GM23338 (cell line): ENCODE results near the gene SESN1. TPM values are rescaled to one million over a fixed set of nuclear protein-coding genes. Genes with fewer than 3 reads are reported as not detected.

ENCODE experiments used
- ATAC-seq: fragments of 200-7000 bp; cut with Tn5 transposase; 3 replicates; pipeline ENCODE4 v1.9.1; 2020
- DNase-seq: peaks from one replicate; pipeline ENCODE4 v3.0.0-alpha.2; 2015; ENCODE audit warnings: low spot score
- H2AFZ ChIP-seq: fragments of 200-600 bp; sonication (generic); 2 replicates; pipeline ENCODE4 v1.8.0; 2016; ENCODE audit warnings: antibody characterized with exemption, mild to moderate bottlenecking, moderate library complexity
- H3F3A ChIP-seq: fragments of 200-600 bp; sonication (generic); replicated peaks from 2 replicates; pipeline ENCODE4 v1.8.0; 2017; ENCODE audit warnings: antibody characterized with exemption, mixed run types, low read depth
- H3K27ac ChIP-seq: fragments of 200-600 bp; sonication (generic); 2 replicates; pipeline ENCODE4 v1.6.1; 2016; ENCODE audit warnings: low read depth
- H3K27me3 ChIP-seq: fragments of 200-600 bp; sonication (generic); 2 replicates; pipeline ENCODE4 v1.8.0; 2016; ENCODE audit warnings: mild to moderate bottlenecking, mixed run types, moderate library complexity; ENCODE audit not compliant: insufficient read depth
- H3K36me3 ChIP-seq: fragments of 200-600 bp; sonication (generic); 2 replicates; pipeline ENCODE4 v1.8.0; 2016; ENCODE audit warnings: mild to moderate bottlenecking; ENCODE audit not compliant: insufficient read depth
- H3K4me1 ChIP-seq: fragments of 200-600 bp; sonication (generic); 2 replicates; pipeline ENCODE4 v1.8.0; 2016; ENCODE audit warnings: mild to moderate bottlenecking, moderate library complexity; ENCODE audit not compliant: insufficient read depth
- H3K4me2 ChIP-seq: fragments of 200-600 bp; sonication (generic); 2 replicates; pipeline ENCODE4 v1.7.1; 2017; ENCODE audit warnings: mixed run types
- H3K4me3 ChIP-seq: fragments of 200-600 bp; sonication (generic); 2 replicates; pipeline ENCODE4 v1.6.1; 2016; ENCODE audit warnings: mixed run types
- H3K79me2 ChIP-seq: fragments of 200-600 bp; sonication (generic); replicated peaks from 2 replicates; pipeline ENCODE4 v1.8.0; 2017; ENCODE audit warnings: mild to moderate bottlenecking; ENCODE audit not compliant: insufficient read depth
- H3K9me2 ChIP-seq: fragments of 200-600 bp; sonication (generic); 2 replicates; pipeline ENCODE4 v1.8.0; 2017; ENCODE audit not compliant: insufficient read depth
- H4K20me1 ChIP-seq: fragments of 200-600 bp; sonication (generic); replicated peaks from 2 replicates; pipeline ENCODE4 v1.8.0; 2017; ENCODE audit warnings: mild to moderate bottlenecking; ENCODE audit not compliant: insufficient read depth
- H3K27ac Mint-ChIP-seq: 2 replicates; pipeline ENCODE4 v1.8.0; 2020; ENCODE audit warnings: inconsistent platforms, mild to moderate bottlenecking, moderate library complexity, mixed read lengths
- H3K27me3 Mint-ChIP-seq: 3 replicates; pipeline ENCODE4 v1.8.0; 2022; ENCODE audit warnings: low read depth, mild to moderate bottlenecking, moderate library complexity, mixed read lengths, inconsistent platforms; ENCODE audit not compliant: insufficient read depth, poor library complexity
- H3K36me3 Mint-ChIP-seq: 3 replicates; pipeline ENCODE4 v1.8.0; 2021; ENCODE audit warnings: low read depth, mild to moderate bottlenecking, inconsistent platforms, moderate library complexity, mixed read lengths
- H3K4me1 Mint-ChIP-seq: 3 replicates; pipeline ENCODE4 v1.8.0; 2020; ENCODE audit warnings: mild to moderate bottlenecking, inconsistent platforms, mixed read lengths
- H3K4me3 Mint-ChIP-seq: 3 replicates; pipeline ENCODE4 v1.8.0; 2021; ENCODE audit warnings: moderate library complexity, mild to moderate bottlenecking, inconsistent platforms, mixed read lengths
- H3K9me3 Mint-ChIP-seq: 3 replicates; pipeline ENCODE4 v1.8.0; 2020; ENCODE audit warnings: moderate library complexity, mild to moderate bottlenecking, inconsistent platforms, mixed read lengths
- CREB1 ChIP-seq: fragments of 250-450 bp; sonication (Bioruptor Pico); IDR thresholded peaks from 2 replicates; pipeline ENCODE4 v1.5.0; 2020; ENCODE audit warnings: low read depth, mild to moderate bottlenecking, moderate library complexity
- CTCF ChIP-seq, 2 experiments: fragments of 200-600 bp in 1 of 2; sonication (generic) in 1 of 2; conservative IDR thresholded peaks; 2 replicates each; pipeline versions ENCODE4 v1.5.1 to v1.6.1; 2016 to 2017; ENCODE audit warnings: antibody characterized with exemption in 2 of 2, low read depth in 2 of 2, mild to moderate bottlenecking in 2 of 2, moderate library complexity in 1 of 2
- ETS1 ChIP-seq: IDR thresholded peaks from 2 replicates; pipeline ENCODE4 v1.6.1; 2016; ENCODE audit warnings: antibody characterized with exemption
- EZH2 ChIP-seq: fragments of 200-600 bp; sonication (generic); IDR thresholded peaks from one replicate; pipeline ENCODE4 v1.8.0; 2017; ENCODE audit warnings: antibody characterized with exemption, mild to moderate bottlenecking, low read depth; ENCODE audit not compliant: unreplicated experiment
- EZH2phosphoT487 ChIP-seq: fragments of 200-600 bp; sonication (generic); IDR thresholded peaks from one replicate; pipeline ENCODE4 v1.8.1; 2018; ENCODE audit warnings: antibody characterized with exemption; ENCODE audit not compliant: unreplicated experiment
- JUNB ChIP-seq: IDR thresholded peaks from one replicate; pipeline ENCODE4 v1.6.1; 2016; ENCODE audit warnings: antibody characterized with exemption; ENCODE audit not compliant: unreplicated experiment
- NANOG ChIP-seq: IDR thresholded peaks from 2 replicates; pipeline ENCODE4 v1.6.1; 2016; ENCODE audit warnings: antibody characterized with exemption, borderline replicate concordance
- POLR2AphosphoS5 ChIP-seq: IDR thresholded peaks from 2 replicates; pipeline ENCODE4 v1.6.1; 2016; ENCODE audit warnings: antibody characterized with exemption, low read depth
- REST ChIP-seq: IDR thresholded peaks from one replicate; pipeline ENCODE4 v1.6.1; 2018; ENCODE audit warnings: antibody characterized with exemption; ENCODE audit not compliant: unreplicated experiment
- STAT1 ChIP-seq: IDR thresholded peaks from one replicate; pipeline ENCODE4 v1.6.1; 2016; ENCODE audit warnings: antibody characterized with exemption; ENCODE audit not compliant: unreplicated experiment
- ZNF331 ChIP-seq: fragments of 250-450 bp; sonication (Bioruptor Pico); IDR thresholded peaks from 2 replicates; pipeline ENCODE4 v1.5.0; 2020; ENCODE audit warnings: low read depth, mild to moderate bottlenecking, moderate library complexity
- ZNF462 ChIP-seq: fragments of 250-450 bp; sonication (Bioruptor Pico); IDR thresholded peaks from 2 replicates; pipeline ENCODE4 v1.5.0; 2020; ENCODE audit warnings: mild to moderate bottlenecking, moderate library complexity
- polyA plus RNA-seq: library from polyadenylated mRNA; unstranded; fragments of >200 nt; fragmentation: Nextera tagmentation; extraction: Ambion mirVana; gene quantifications from 2 replicates; pipeline ENCODE4 v1.2.1, GENCODE V29; 2016
- total RNA-seq: library from RNA; depleted of rRNA; stranded (reverse); fragments of >200 nt; shearing (Covaris generic); gene quantifications from 2 replicates; pipeline ENCODE4 v1.2.3, GENCODE V29; 2014

Gene SESN1
- total and polyA plus RNA-seq, 2 experiments from 2014 or later: 26.2 to 36.4 TPM

GRCh38 chr6:109060571-109060970, 34.1 kb downstream of the SESN1 start (continued):
- no peak for TF ChIP-seq ETS1

- H3K27ac Mint-ChIP-seq: no peak overlapping the region
- TF ChIP-seq NANOG (no peak), ZNF331 (CRISPR knock-in tag) (no peak), ZNF462 (CRISPR knock-in tag) (no peak), POLR2AphosphoS5 (no peak), CTCF (conservative IDR thresholded peaks at IDR 0.05; ENCODE audit: low read depth in 2 of 2) (no peak), EZH2phosphoT487 (no peak), REST (no peak), JUNB (no peak), STAT1 (no peak), EZH2 (no peak), ETS1 (no peak), CREB1 (CRISPR knock-in tag) (no peak)
Measured at GRCh38 chr6:109059571-109060021, 35.0 kb downstream of the SESN1 start.

More at GRCh38 chr6:109059571-109060021, 35.0 kb downstream of the SESN1 start:
- no peak overlapping the region for H3K4me2 ChIP-seq
- DNase-seq (no peak), ATAC-seq (peak; percentile 63; the same call in 2 of the 3 replicates)
- no peaks in the 10 kb centered on the region for H3K36me3 ChIP-seq
- no peak overlapping the region for H3K4me3 Mint-ChIP-seq
- H3K79me2 ChIP-seq: no peaks in the 10 kb centered on the region
- H3K27ac ChIP-seq: no peak overlapping the region
- H4K20me1 ChIP-seq: no peaks in the 10 kb centered on the region
- no peaks in the 10 kb centered on the region for H3K27me3 ChIP-seq
- no peak overlapping the region for H2AFZ ChIP-seq
- H3K4me3 ChIP-seq: no peak overlapping the region
- no peaks in the 10 kb centered on the region for H3K4me1 ChIP-seq
- H3F3A ChIP-seq: no peaks in the 10 kb centered on the region
- H3K9me2 ChIP-seq: no peaks in the 10 kb centered on the region
- no peaks in the 10 kb centered on the region for H3K36me3 Mint-ChIP-seq
- no peaks in the 10 kb centered on the region for H3K27me3 Mint-ChIP-seq
- H3K9me3 Mint-ChIP-seq: no peaks in the 10 kb centered on the region
- peaks cover 14% of the 10 kb centered on the region for H3K4me1 Mint-ChIP-seq
